Measurements from ENCODE around the gene PIP5K1C.
"Not testable (repeated sequence)": the region's sequence is repeated elsewhere in the genome, so short reads cannot be mapped to it uniquely, and the experiment has no call there.

Gene PIP5K1C

GRCh38 chr19:3672993-3673392 lies 27.3 kb downstream of the PIP5K1C start:
- DNase-seq = no peak

DNA sequence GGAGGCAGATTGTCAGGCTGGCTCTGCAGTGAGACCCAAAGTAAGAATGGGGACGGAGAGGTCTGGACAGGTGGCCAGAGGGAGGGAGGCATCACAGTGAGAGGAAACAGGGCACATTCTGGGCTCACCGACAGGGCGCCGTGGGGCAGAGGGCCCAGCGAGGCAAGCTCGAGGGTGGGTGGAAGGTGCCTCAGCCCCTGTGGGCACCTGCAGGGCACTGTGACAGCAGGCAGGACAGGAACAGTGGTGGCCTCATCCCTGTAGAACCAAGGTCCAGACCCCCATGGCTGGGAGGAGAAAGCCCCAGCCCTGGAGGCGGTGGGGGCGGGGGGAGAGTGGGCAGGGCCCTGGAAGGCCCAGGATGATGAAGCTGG lies 27.7 kb downstream of the PIP5K1C start:
- DNase-seq = no peak

- no peak for DNase-seq
Measured at GRCh38 chr19:3671680-3672574, 28.3 kb downstream of the PIP5K1C start.

GRCh38 chr19:3670796-3671679 lies 29.2 kb downstream of the PIP5K1C start:
- DNase-seq = no peak

- no peak for DNase-seq
Measured at GRCh38 chr19:3669947-3670795, 30.1 kb downstream of the PIP5K1C start.

DNA sequence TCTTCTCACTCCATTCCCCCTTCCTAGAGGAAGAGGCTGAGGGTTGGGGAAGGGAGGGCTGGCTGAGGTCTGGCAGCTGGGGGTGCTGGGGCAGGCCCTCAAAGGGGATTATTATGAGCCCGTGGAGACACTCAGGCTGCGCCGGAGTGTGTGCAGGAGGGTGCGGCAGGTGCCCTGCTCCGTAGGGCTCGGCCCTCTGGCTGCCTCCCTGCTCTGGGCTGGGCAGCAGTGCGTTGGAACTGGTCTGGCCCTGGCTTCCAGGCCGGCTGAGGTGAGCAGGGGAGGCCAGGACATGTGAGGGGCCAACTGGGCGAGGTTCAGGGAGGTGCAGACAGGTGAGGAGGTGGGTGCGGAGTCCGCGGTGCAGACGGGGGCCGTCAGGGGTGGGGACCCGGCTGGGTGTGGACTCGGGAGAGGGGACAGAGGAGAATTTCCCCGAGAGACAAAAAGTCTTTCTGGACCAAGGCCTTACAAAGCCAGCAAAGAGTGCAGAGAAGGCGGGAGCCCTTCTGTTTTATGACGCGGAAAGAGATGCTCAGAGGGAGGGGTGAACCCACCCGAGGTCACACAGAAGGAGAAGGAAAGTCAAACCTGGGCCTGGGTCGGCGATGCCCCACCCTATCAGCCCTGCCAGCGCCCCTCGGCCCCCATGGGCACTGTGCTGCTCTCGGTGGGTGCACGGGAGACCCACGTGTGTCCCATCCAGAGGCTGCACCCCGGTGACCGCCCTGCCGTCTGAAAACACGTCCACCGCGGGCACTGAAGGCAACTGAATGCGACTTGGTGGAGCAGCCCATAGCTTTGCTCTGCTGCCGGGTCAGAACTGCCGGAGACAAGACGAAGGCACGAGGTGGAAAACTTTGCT lies 31.0 kb downstream of the PIP5K1C start:
- DNase-seq = no peak

DNA sequence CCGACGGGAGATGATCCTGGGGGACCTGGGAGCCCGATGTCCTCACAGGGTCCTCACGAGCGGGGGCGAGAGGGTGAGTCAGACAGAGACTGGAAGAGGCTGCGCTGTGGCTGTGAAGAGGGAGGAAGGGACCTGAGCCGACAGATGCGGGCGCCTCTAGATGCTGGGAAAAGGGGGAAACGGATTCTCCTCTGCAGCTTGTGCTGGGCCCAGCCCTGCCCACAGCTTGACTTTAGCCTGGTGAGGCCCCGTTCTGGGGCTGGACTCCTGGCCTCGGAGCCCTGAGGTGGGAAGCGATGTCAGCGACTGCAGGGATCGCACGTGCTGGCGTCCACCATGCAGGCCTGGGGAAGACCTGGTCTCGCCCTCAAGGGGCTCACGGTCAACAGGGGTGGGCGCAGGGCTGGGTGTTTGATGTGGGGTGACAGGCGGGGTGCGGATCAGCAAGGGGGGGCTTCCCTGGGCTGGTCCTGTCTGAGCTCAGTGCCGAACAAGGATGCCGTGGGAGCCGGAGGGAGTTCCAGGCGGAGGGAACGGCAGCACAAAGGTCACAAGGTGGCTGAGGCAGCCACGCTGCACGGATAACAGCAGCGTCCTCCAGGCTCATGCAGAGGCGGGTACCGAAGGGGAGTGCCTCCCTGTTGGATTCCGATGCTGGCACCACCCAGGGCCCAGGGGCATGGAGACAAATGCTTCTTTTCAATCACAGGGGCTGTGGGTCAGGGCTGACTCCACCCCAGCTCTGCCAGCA lies 31.8 kb downstream of the PIP5K1C start:
- no peak for DNase-seq

- DNase-seq = no peak
Measured at GRCh38 chr19:3667766-3668165, 32.5 kb downstream of the PIP5K1C start.

- DNase-seq = no peak
Measured at GRCh38 chr19:3667037-3667638, 33.1 kb downstream of the PIP5K1C start.

DNA sequence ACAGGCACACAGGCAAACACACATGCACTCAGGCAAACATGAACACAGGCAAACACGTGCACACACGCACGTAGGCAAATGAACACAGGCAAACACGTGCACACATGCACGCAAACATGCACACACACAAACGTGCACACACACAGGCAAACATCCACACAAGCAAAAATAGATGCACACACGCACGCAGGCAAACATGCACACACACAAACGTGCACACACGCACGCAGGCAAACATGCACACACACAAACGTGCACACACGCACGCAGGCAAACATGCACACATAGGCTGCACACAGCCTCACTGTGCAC lies 33.8 kb downstream of the PIP5K1C start:
- DNase-seq = not testable (repeated sequence)

DNA sequence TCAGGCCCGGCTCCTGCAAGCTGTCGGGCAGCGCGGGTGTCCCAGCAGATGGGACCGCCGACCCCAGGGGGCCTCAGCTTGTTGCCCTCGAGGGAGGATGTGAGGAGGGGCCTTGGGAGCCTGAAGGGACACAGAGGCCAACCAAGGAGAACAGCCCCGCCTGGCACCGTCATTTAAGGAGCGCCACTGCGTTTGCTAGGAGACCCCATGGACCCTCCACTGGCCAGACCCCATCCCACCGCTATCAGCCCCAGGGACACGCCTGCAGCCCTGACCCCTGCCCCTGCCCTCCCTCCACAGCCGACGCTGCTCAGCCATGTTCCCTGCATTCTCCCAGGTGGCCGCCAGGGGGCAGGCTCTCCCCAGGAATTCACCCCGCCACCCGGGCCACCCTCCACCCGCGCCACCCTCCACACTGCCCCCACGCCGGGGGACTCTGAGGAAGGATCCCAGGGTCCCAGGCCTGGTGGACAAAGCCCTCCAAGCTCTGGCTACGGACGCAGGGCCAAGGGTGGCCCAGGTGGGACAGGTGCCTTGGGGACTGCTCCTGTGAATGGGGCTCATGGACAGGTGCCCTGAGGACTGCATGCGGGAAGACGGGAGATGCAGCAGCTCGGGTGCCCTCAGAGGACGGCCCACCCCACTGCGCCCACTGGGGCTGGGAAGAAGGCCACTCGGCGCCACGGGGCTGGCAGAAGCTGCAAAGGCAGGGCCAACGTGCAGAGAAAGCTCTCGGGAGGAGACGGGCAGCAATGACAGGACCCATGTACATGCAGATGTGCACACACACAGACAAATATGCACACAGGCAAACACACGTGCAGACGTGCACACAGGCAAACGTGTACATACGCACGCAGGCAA lies 34.4 kb downstream of the PIP5K1C start:
- no peak for DNase-seq

GRCh38 chr19:3664879-3665642 lies 35.2 kb downstream of the PIP5K1C start:
- no peak for DNase-seq

GRCh38 chr19:3663838-3664237 lies 36.4 kb downstream of the PIP5K1C start:
- no peak for DNase-seq

GRCh38 chr19:3661284-3662238 lies 38.7 kb downstream of the PIP5K1C start:
- DNase-seq = no peak

DNA sequence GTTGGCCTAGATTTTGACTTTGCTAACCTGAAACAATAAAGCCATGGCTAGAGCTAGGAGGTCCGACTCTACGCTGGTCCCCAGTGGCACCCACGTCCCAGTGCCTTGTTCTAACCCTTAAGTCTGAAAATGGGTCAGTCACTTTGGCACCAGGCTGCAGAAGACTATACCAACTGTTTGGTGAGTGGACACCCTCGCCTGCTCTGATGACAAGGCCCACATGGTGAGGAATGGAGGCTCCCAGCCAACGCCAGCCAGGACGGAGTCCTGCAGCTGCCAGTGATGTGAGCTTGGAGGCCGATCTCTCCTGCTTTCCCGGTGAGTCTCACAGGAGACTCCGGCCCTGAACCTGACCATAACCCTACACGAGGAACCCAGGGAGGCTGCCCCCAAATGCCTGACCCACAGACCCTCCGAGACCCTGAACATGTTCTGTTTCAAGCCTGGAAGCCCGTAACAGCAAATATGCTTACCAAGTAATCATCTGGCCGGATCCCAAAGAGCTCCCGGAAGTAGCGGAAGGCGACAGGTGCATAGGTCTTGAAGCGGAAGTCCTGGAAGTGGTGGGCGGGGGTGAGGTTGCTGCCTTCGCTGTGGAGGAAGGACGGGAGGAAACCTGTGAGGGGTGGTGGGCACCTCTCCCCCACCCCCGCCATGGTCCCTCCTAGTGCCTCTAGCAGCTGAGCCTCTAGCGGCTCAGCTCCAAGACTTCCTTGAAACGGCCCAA lies 39.6 kb downstream of the PIP5K1C start:
- no peak for DNase-seq

GRCh38 chr19:3659746-3660112 lies 40.5 kb downstream of the PIP5K1C start:
- no peak for DNase-seq

All from NCI-H1092 treated with DMSO at 0.1 percent for 48 hours (cell line).